Hepatocyte (in vitro differentiated cells): Measurements from ENCODE around the gene NR2F2. TPM values are rescaled to one million over a fixed set of nuclear protein-coding genes. Genes with fewer than 3 reads are reported as not detected.
"Not testable (repeated sequence)": the region's sequence is repeated elsewhere in the genome, so short reads cannot be mapped to it uniquely, and the experiment has no call there.

Experiments used
- DNase-seq: peaks from one replicate; pipeline ENCODE4 v3.0.0-alpha.2; 2016; ENCODE audit warnings: low spot score
- H2AFZ ChIP-seq: fragments of 200-600 bp; sonication (generic); 2 replicates; pipeline ENCODE4 v1.6.0; 2016; ENCODE audit warnings: antibody characterized with exemption, mild to moderate bottlenecking
- H3K27ac ChIP-seq: fragments of 200-600 bp; sonication (generic); 2 replicates; pipeline ENCODE4 v1.5.1; 2016; ENCODE audit warnings: mild to moderate bottlenecking
- H3K27me3 ChIP-seq: fragments of 200-600 bp; sonication (generic); 2 replicates; pipeline ENCODE4 v1.6.1; 2016
- H3K36me3 ChIP-seq: fragments of 200-600 bp; sonication (generic); replicated peaks from 2 replicates; pipeline ENCODE4 v1.5.1; 2016; ENCODE audit warnings: low read depth; ENCODE audit not compliant: insufficient read depth
- H3K4me1 ChIP-seq: fragments of 200-600 bp; sonication (generic); 2 replicates; pipeline ENCODE4 v1.5.1; 2016; ENCODE audit warnings: mild to moderate bottlenecking, moderate library complexity; ENCODE audit not compliant: insufficient read depth
- H3K4me2 ChIP-seq: fragments of 200-600 bp; sonication (generic); 2 replicates; pipeline ENCODE4 v1.6.0; 2016
- H3K4me3 ChIP-seq: fragments of 200-600 bp; sonication (generic); 2 replicates; pipeline ENCODE4 v1.5.1; 2016; ENCODE audit warnings: mild to moderate bottlenecking
- H3K79me2 ChIP-seq: fragments of 200-600 bp; sonication (generic); 2 replicates; pipeline ENCODE4 v1.6.0; 2017; ENCODE audit warnings: mild to moderate bottlenecking
- H3K9me2 ChIP-seq: fragments of 200-600 bp; sonication (generic); replicated peaks from 2 replicates; pipeline ENCODE4 v1.6.0; 2017; ENCODE audit warnings: mild to moderate bottlenecking; ENCODE audit not compliant: insufficient read depth
- H3K9me3 ChIP-seq: fragments of 200-600 bp; sonication (generic); 2 replicates; pipeline ENCODE4 v1.5.1; 2016; ENCODE audit warnings: low read depth, mild to moderate bottlenecking
- H4K20me1 ChIP-seq: fragments of 200-600 bp; sonication (generic); 2 replicates; pipeline ENCODE4 v1.6.0; 2016; ENCODE audit warnings: mild to moderate bottlenecking; ENCODE audit not compliant: insufficient read depth, poor library complexity, severe bottlenecking
- EZH2 ChIP-seq: fragments of 200-600 bp; sonication (generic); IDR thresholded peaks from 2 replicates; pipeline ENCODE4 v1.6.1; 2016; ENCODE audit warnings: antibody characterized with exemption, mild to moderate bottlenecking, borderline replicate concordance
- EZH2phosphoT487 ChIP-seq: fragments of 200-600 bp; sonication (generic); IDR thresholded peaks from one replicate; pipeline ENCODE4 v1.6.1; 2018; ENCODE audit warnings: antibody characterized with exemption, mild to moderate bottlenecking, low read depth, moderate library complexity; ENCODE audit not compliant: unreplicated experiment, severe bottlenecking
- WGBS: methylation state at CpG from one replicate; pipeline ENCODE4 v1.1.6; 2016; ENCODE audit warnings: low lambda C conversion rate; ENCODE audit errors: missing lambda C conversion rate; 5-methylcytosine and 5-hydroxymethylcytosine counted together
- polyA plus RNA-seq: library from polyadenylated mRNA; unstranded; fragments of >200 nt; fragmentation: Nextera tagmentation; extraction: Ambion mirVana; gene quantifications from 2 replicates; pipeline ENCODE4 v1.2.1, GENCODE V29; 2016
- total RNA-seq: library from RNA; depleted of rRNA; stranded (reverse); fragments of >200 nt; gene quantifications from 2 replicates; pipeline ENCODE4 v1.2.3, GENCODE V29; 2014
- TF ChIP-seq, protein P1 (sequence below): fragments of 200-600 bp; sonication (generic); IDR thresholded peaks from 2 replicates; pipeline ENCODE4 v1.5.1; 2016; ENCODE audit warnings: antibody characterized with exemption, mild to moderate bottlenecking; ENCODE audit not compliant: poor library complexity

The NR2F2 gene
- total and polyA plus RNA-seq, 2 experiments from 2014 or later = 23.0 to 27.9 TPM

- no peak overlapping the region for H2AFZ ChIP-seq
- H3K4me1 ChIP-seq = no peaks in the 10 kb centered on the region
- H3K79me2 ChIP-seq = no peaks in the 10 kb centered on the region
- H3K9me2 ChIP-seq = no peaks in the 10 kb centered on the region
- peaks cover 6% of the 10 kb centered on the region for H4K20me1 ChIP-seq
- no peak overlapping the region for H3K4me3 ChIP-seq
- peaks cover 53% of the 10 kb centered on the region for H3K27me3 ChIP-seq
- no peak for TF ChIP-seq EZH2
- TF ChIP-seq, protein P1, sequence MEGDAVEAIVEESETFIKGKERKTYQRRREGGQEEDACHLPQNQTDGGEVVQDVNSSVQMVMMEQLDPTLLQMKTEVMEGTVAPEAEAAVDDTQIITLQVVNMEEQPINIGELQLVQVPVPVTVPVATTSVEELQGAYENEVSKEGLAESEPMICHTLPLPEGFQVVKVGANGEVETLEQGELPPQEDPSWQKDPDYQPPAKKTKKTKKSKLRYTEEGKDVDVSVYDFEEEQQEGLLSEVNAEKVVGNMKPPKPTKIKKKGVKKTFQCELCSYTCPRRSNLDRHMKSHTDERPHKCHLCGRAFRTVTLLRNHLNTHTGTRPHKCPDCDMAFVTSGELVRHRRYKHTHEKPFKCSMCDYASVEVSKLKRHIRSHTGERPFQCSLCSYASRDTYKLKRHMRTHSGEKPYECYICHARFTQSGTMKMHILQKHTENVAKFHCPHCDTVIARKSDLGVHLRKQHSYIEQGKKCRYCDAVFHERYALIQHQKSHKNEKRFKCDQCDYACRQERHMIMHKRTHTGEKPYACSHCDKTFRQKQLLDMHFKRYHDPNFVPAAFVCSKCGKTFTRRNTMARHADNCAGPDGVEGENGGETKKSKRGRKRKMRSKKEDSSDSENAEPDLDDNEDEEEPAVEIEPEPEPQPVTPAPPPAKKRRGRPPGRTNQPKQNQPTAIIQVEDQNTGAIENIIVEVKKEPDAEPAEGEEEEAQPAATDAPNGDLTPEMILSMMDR = no peak
- TF ChIP-seq EZH2phosphoT487 = no peak
- DNase-seq = no peak
- no peak overlapping the region for H3K27ac ChIP-seq
- H3K4me2 ChIP-seq = no peak overlapping the region
- 92% methylated on average over 2 of the region's 2 CpGs for WGBS
- H3K36me3 ChIP-seq = no peaks in the 10 kb centered on the region
- H3K9me3 ChIP-seq = no peaks in the 10 kb centered on the region
These were observed 42.1 kb downstream of the NR2F2 start for GRCh38 chr15:96372554-96372953.

DNA sequence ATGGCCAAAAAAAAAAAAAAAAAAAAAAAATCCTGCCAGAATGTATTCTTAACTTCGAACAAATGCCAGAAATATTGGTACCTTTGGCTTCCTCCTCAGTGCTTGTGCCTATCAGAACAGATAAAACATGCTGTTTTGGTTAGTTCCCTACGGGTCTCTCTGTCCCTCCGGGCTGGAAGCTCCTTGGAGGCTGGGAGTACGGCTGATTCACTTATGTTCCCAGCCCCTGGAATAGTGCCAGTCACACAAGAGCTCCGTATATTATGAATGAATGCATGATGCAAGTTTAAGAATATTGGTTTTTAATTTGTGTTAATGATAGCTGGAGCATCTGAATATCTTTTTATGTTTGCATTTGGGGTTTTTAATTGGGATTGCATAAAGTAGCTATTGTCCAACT lies 44.0 kb downstream of the NR2F2 start:
- Histone ChIP-seq H2AFZ (no peak overlapping the region), H3K36me3 (no peaks in the 10 kb centered on the region), H3K27ac (no peak overlapping the region), H3K27me3 (peaks cover 38% of the 10 kb centered on the region), H3K79me2 (no peaks in the 10 kb centered on the region), H4K20me1 (no peaks in the 10 kb centered on the region), H3K4me2 (no peak overlapping the region), H3K4me1 (no peaks in the 10 kb centered on the region), H3K9me2 (no peaks in the 10 kb centered on the region), H3K4me3 (no peak overlapping the region), H3K9me3 (no peaks in the 10 kb centered on the region)
- DNase-seq = no peak
- 76% methylated on average over 5 of the region's 5 CpGs for WGBS
- TF ChIP-seq EZH2phosphoT487 (no peak), EZH2 (no peak)
- TF ChIP-seq, protein P1 = no peak

DNA sequence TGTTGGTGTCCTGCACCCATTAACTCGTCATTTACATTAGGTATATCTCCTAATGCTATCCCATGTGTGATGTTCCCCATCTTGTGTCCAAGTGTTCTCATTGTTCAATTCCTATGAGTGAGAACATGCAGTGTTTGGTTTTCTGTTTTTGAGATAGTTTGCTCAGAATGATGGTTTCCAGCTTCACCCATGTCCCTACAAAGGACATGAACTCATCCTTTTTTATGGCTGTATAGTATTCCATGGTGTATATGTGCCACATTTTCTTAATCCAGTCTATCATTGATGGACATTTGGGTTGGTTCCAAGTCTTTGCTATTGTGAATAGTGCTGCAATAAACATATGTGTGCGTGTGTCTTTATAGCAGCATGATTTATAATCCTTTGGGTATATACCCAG lies 49.1 kb downstream of the NR2F2 start:
- not testable (repeated sequence) for H3K27ac ChIP-seq, H4K20me1 ChIP-seq, H3K9me2 ChIP-seq, DNase-seq, H3K4me3 ChIP-seq, H3K36me3 ChIP-seq, H3K79me2 ChIP-seq, H3K4me2 ChIP-seq, H3K27me3 ChIP-seq, H3K9me3 ChIP-seq, H3K4me1 ChIP-seq, H2AFZ ChIP-seq
- 73% methylated on average over 1 of the region's 2 CpGs for WGBS

DNA sequence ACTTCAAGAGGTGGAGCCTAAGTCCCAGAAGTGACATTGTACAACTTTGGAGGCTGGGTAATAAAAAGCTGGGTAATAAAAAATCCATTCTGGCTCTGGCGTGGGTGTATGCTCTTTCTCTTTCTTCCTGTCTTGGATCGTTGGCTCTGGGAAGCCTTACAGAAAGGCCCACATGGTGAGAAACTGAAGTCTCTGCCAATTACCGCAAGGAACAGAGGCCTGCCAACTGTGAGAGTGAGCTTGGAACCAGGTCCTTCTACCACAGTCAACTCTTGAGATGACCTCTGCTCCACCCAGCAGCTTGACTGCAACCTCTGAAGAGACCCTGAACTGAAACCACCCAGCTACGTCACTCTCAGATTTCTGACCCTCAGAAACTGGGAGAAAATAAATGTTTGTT lies 51.0 kb downstream of the NR2F2 start:
- Histone ChIP-seq H2AFZ (no peak overlapping the region), H3K27me3 (peaks cover 3% of the 10 kb centered on the region), H3K27ac (no peak overlapping the region), H3K4me2 (no peak overlapping the region), H3K9me3 (no peaks in the 10 kb centered on the region), H3K9me2 (no peaks in the 10 kb centered on the region), H3K4me3 (no peak overlapping the region), H4K20me1 (no peaks in the 10 kb centered on the region), H3K79me2 (no peaks in the 10 kb centered on the region), H3K4me1 (no peaks in the 10 kb centered on the region), H3K36me3 (no peaks in the 10 kb centered on the region)
- DNase-seq = no peak
- 81% methylated on average over 4 of the region's 4 CpGs for WGBS
- TF ChIP-seq, protein P1 = no peak
- TF ChIP-seq EZH2 (no peak), EZH2phosphoT487 (no peak)
